ENCODE results near the gene NOVA2.

Gene NOVA2, protein sequence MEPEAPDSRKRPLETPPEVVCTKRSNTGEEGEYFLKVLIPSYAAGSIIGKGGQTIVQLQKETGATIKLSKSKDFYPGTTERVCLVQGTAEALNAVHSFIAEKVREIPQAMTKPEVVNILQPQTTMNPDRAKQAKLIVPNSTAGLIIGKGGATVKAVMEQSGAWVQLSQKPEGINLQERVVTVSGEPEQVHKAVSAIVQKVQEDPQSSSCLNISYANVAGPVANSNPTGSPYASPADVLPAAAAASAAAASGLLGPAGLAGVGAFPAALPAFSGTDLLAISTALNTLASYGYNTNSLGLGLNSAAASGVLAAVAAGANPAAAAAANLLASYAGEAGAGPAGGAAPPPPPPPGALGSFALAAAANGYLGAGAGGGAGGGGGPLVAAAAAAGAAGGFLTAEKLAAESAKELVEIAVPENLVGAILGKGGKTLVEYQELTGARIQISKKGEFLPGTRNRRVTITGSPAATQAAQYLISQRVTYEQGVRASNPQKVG

DNA sequence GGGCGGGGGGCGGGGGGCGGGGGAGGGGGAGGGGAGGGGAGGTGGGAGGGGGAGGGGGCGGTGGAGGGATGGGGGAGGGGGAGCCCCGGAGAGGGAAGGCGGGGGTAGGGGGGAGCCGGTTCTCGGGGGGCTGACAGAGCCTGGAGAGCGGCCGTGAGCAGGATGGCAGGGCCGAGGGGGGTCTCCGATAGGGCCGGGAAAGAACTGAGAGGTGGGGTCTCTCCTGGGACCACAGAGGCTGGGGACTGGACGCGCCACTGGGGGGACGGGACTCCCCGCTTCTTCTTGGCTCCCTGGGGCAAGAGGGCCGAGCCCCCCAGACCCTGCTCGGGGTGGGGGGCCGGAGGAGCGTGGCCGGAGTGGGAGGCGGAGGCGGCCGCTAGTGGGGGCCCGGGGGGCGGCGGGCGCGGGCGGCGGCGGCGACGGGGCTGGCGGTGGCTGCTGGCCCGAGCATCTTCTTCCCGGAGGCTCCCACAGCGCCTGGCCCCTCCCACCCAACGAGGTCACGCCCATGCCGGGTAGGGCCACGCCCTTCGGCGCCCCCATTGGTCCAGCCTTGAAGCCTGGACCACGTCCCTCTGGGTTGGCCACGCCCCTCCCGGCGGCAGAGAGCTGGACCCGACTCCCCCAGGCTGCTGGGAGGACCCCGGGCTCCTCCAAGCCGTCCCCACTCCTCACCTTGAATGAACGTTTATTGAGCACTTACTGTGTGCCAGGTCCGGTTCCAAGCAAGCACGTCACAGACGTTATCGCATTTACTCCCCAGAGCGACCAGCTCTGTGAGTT, at the start of gene NOVA2:
TSS of gene NOVA2 (minus strand) at position 313 of the 786 bp plus-strand sequence. CDS start 514 bp downstream, outside the sequence.
- no peak within 1 kb of the TSS for H3K27ac ChIP-seq
- TF ChIP-seq, protein P1, sequence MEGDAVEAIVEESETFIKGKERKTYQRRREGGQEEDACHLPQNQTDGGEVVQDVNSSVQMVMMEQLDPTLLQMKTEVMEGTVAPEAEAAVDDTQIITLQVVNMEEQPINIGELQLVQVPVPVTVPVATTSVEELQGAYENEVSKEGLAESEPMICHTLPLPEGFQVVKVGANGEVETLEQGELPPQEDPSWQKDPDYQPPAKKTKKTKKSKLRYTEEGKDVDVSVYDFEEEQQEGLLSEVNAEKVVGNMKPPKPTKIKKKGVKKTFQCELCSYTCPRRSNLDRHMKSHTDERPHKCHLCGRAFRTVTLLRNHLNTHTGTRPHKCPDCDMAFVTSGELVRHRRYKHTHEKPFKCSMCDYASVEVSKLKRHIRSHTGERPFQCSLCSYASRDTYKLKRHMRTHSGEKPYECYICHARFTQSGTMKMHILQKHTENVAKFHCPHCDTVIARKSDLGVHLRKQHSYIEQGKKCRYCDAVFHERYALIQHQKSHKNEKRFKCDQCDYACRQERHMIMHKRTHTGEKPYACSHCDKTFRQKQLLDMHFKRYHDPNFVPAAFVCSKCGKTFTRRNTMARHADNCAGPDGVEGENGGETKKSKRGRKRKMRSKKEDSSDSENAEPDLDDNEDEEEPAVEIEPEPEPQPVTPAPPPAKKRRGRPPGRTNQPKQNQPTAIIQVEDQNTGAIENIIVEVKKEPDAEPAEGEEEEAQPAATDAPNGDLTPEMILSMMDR (conservative IDR thresholded peaks at IDR 0.05), result no peak

DNA sequence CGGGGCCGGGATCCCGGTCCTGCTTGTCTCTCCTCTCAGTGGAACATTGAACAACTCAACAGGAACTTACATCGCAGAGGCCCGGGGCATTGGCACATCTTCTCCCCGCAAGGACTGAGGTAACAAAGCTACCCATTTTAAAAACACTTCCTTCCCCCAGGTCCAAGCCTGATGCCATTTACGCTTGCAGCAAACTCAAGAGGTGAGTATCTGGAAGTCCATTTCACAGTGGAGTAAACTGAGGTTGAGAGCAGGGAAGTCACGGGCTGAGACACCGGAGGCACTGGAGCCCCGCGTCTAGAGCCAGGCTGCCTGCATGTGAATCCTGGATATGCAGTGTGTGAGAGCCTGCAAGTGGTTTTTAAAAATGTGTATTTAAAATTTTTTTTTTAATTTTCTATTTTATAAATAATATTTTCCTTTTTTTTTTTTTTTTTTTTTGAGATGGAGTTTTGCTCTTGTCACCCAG, 49.7 kb upstream of the NOVA2 start:
- TF ChIP-seq, protein P1 (conservative IDR thresholded peaks at IDR 0.05), result no peak
- no peak overlapping the region for H3K27ac ChIP-seq

DNA sequence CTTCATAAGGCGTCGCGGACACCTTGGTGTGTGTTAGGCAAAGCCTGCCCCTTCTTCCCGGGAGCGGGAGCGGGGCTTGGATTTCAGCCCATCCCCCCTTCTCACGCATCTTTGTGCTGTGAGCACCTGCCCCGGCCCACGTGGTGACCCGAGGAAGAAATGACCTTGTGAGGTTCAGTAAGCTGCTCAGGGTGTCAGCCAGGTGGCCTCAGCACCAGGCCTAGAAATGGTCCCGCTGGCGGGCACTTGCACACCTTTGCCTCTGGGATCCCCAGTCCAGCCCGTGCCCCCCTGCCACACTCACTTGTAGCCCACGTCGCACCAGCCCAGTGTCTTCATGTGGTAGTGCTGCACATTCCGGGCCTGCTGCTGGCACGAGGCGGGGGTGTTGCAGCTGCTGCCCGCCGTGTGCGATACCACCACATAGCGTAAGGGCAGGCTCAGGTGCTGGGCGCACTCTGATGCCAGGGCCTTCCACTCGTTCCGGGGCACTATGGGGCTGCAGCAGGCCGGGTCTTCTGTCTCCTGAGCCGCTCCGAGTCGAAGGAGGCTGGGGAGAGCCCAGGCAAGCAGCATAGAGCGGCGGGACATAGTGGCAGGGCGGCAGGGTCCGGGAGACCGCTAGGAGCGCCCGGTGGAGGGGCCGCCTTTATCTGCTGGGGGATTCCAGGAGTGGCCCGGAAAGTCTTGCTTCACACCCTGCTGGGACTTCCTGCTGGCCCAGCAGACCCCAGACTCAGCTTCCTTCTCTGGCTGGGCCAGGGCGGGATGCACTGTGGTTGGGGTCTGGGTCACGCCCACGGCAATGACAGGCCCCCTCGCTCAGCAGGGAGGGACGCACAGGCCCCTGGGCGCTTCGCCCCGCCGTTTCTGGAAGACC, 49.0 kb upstream of the NOVA2 start, which contains the start of gene PGLYRP1:
TSS of gene PGLYRP1 (minus strand) at position 623 of the 880 bp plus-strand sequence. CDS start at position 591, 32 bp downstream.
- no peak within 1 kb of the TSS for H3K27ac ChIP-seq
- TF ChIP-seq, protein P1 (conservative IDR thresholded peaks at IDR 0.05), result no peak

DNA sequence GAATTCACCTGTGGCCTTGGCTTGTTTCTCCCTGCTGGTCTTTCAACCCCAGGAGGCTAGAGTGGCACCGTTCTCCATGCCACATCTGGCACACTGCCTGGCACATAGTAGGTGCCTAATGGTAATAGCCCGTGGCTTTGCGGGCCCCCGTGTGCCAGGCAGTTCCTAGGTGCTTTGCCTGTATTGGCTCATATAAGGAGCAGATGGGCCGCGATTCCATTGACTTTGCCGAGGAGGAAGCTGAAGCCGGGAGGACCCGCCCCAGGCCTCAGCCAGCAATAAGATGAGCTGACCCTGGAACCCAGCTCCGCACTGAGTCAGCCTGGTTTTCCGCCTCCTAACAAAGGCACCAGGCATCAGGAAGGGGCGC, 48.4 kb upstream of the NOVA2 start:
- H3K27ac ChIP-seq, result no peak overlapping the region
- TF ChIP-seq, protein P1 (conservative IDR thresholded peaks at IDR 0.05), result no peak

DNA sequence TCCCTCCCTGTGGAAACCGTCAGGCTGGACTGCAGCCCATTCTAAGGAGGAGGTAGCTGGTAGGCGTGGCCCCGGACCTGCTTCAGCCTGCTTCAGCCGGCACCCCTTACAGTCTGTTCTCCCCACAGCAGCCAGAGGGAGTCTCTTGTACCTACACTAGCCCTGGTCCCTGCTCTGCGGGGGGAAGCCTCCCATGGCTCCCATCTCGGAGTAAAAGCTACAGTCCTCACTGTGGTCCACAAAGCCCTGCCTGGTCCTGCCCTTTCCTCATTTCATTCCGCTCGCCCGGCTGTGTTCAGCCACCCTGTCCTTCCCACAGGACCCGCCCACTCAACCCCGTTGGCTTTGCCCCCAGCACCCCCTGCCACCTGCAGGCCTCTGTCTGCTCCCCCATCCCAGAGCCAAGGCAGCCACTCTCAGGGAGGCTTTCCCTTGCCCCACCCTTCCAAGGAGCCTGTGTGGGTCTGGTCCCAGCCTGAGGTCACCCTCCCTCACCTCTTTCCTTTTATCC, 47.9 kb upstream of the NOVA2 start:
- TF ChIP-seq, protein P1 (conservative IDR thresholded peaks at IDR 0.05), result no peak
- no peak overlapping the region for H3K27ac ChIP-seq

DNA sequence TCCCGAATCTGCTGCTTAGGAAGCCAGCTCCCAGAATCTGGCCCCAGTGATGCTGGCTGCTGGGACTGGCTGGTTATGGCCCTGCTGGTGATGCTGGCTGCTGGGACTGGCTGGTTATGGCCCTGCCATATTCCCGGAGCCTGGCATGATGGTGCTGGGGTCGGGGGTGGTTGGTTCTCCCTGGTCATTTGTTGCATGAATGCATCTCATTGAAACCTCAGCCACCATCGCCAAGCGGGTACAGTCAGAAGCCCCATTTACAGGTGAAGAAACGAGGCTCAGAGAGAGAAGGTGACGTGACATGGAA, 47.1 kb upstream of the NOVA2 start:
- TF ChIP-seq, protein P1 (conservative IDR thresholded peaks at IDR 0.05), result no peak
- H3K27ac ChIP-seq, result no peak overlapping the region

Data from VCaP (cell line).